ENCODE measurements around the gene EIF2AK2.

The EIF2AK2 gene

GRCh38 chr2:37098416-37099118 is 58.2 kb downstream of the EIF2AK2 start:
- DNase-seq: no peak

DNA sequence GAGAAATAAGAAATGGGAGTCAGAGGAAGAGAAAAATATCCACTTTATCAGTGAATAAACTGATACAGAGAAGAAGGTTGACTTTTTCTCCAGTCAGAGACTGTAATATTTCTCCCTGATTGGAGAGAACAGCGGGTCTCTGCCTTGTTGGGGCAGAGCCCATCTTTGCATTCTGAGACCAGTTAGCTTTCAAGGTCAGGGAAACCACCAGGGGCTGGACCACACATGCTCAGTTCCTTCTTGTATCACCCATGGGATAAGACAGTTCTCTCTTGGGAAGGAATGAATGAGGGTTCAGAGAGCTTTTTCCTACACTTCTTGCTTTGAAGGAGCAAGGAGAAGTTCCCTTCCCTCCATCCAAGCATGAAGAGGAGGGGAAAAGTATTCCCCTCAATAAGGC is 60.2 kb downstream of the EIF2AK2 start:
- no peak for DNase-seq

- no peak for DNase-seq
Observed at GRCh38 chr2:37091873-37092272, 64.9 kb downstream of the EIF2AK2 start.

DNA sequence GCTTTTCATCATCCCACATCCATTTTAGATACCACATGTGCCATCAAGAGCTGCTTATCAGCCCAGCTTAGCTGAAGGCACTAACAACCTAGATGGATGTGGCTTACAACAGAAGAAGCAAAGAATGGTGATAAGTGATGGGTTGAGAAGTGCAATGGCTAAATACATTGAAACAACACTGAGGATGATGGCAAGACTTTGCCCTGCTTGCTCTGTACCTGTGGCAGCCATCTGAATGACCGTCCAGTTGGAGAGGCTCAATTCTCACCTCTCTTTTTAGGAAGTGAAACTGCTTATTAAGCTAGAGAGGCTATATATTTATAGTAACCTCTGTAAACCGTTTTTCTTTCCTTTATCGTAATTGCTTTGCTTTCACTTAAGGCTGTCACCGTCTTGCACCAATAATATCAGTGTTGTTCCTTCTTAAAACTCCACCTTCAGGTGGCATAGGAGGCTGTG is 66.7 kb downstream of the EIF2AK2 start:
- DNase-seq: no peak

DNA sequence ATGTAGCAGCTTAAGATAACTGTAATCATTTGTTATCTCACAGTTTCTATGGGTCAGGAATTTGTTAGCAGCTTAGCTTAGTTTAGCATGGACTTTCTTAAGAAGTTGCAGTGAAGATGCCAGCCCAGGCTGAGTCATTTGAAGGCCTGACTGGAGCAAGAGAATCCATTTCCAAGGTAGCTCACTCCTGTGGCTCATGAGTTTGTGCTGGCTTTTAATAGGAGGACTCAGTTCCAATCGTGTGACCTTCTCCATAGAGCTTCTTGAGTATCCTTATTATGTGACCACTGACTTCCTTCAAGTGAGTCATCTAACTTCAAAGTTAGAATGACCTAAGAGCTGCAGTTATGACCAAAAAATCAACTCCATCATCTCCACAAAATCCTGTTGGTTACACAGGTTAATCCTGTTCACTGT is 71.0 kb downstream of the EIF2AK2 start:
- DNase-seq: no peak

DNA sequence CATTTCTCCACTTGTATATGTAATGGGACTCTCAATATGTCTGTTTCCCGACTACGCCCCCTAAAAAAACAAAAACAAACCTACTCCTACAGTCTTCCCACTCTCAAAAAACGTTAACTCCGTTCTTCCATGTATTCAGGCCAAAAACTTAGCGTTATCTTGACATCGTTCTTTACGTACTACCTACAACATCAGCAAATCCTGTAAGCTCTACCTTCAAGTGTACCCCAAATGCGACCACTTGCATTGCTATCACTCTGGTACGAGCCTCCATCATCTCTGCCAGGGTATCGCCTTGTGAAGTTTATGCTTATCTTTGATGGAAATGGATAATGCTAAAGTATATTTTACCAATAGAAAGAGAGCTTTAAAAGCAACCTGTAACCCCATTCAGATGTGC is 72.0 kb downstream of the EIF2AK2 start:
- DNase-seq: no peak

DNA sequence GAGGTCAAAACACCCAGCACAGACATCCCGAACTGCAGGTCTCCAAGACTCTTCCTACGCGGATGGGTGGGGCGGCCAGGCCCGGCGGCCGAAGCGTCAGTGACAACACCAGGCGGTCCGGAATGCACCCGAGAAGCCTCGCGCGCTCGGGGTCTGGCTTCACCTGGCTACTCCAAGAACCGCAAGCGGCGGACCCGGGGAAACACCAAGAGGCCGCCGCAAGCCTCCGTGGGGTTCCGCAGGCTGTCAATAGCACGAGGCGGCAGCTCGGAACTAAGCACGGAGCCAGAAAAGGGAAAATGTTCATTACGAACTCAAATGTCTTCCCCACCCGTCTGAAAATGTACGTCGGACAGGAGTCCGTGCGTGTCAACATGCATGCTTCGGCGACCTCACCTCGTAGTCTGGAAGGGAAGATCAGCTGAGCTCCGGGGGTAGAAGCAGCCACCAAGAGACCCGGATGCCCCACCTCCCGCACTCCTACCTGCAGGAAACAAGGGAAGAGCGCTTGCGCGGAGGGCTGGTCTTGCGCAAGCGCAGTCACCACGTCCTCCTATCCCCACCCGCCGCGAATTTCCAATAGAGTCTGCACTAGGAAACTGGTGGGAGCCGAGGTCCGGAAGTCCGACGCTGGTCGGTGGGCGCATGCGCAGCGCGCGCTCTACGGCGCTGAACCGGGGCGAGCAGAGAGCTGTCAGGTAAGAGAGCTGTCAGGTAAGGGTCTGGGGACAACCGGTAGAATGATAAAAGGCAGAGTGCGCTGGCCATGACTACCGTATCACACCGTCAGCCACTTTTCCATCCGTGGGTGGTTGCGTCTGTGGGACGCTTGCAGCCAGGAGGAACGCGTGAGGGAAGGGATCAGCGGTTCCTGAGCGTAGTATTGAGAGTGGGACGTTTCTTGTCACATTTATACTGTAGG is 72.6 kb downstream of the EIF2AK2 start, which contains the start of the genes GPATCH11 and HEATR5B:
TSS of gene GPATCH11 (plus strand) at position 646 of the 922 bp plus-strand sequence. CDS start 3,864 bp downstream, outside the sequence.
TSS of gene HEATR5B (minus strand) at position 500 of the 922 bp plus-strand sequence. CDS start 958 bp downstream, outside the sequence.
- peak; percentile 99 for DNase-seq

DNA sequence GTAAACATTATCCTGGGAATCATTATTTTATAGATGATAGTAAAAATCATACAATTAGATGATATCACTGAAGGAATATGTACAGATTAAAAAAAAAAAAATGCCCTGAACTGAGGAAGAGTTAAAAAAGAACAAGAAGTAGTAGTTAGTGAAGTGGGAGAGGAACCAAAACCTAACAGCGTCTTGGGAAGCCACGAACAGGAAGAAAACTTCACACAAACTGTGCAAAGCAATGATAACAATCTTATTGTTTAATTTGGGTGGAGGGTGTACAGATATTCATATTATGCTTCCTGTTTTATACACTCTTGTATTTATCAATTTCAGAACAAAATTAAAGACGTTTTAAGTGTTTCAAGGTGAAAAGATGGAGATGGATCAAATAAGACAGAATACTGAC is 76.1 kb downstream of the EIF2AK2 start:
- DNase-seq: no peak

- DNase-seq: no peak
Observed at GRCh38 chr2:37080266-37080665, 76.5 kb downstream of the EIF2AK2 start.

DNA sequence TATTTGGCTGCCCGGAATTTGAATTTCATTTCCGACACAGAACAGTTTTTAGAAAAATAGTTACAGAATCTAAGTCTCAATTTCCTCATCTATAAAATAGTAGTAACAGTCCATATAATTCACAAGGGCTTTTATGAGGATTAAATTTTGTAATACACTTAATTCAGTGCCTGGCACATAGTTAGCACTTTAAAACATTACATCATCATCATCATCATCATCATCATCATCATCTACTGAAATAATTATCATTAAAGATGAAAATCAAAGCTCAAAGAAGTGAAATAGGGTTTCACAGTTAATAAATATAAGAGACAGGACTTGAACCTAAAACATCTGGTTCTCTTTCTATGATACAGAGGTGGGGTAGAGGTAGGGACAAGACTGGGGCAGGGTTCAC is 85.8 kb downstream of the EIF2AK2 start:
- no peak for DNase-seq

- DNase-seq: no peak
Observed at GRCh38 chr2:37068686-37069085, 88.1 kb downstream of the EIF2AK2 start.

DNA sequence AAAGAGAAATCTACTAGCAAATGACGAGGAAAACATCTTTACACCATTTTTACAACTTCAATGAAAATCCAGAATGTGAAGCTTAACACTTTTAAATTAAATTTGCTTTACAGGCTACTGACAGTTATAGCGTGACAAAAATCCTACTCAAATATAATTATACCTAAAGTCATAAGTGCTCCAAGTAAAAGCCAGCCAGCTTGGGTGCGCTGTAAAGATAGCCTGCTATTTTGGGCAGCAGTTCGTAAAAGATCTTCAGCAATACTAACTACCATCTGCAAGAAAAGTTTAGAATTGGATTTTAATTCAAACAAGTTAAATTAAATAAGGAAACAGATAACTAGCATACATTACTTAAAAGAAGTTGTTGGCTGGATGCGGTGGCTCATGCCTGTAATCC is 95.0 kb downstream of the EIF2AK2 start:
- DNase-seq: no peak

DNA sequence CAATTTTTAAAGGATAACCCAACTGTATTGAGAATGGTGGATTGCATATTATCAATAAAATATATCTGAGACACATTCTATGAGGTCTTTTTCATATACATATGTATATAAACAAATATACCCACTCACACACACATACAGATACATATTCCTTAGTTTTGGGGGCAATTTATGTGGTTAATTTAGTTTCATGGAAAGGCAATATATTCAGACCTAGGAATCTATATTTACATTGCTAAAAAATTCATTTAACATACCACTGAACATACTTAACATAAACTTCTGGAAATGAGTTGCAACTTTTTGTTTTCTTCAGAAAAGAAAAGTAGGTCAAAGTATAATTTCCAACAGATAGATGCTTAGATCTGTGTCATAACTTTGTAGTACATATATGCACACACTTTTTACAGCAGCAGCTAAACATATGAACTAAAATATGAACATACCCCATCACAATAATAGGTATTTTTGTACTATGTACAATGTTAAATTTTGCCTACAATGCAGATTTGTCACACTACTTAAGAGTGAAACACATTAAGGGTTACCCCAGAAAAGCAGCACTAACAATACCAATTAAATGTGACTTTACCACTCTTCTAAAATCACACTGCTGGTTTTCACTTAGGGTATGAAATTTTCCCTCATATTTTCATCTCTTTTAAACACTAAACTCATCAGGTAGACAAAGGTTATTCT is 95.6 kb downstream of the EIF2AK2 start:
- no peak for DNase-seq

DNA sequence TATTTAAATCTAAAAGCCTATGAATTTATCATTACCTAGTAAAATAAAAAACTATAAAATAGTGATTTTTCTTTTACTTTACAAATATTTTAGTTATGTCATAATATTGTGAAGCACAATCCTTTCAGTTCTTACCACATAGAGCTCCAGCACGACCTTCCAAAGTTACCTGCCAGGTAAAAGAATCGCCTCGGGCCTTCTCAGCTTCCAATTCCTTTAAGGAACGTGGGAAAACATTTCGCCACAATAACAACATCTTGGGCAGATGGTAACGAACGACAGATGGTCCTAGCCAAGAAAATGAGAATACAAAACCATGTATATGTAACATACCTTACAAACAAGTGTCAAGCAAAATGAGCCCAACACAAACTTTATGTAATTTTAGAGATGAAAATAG is 96.3 kb downstream of the EIF2AK2 start:
- no peak for DNase-seq

DNA sequence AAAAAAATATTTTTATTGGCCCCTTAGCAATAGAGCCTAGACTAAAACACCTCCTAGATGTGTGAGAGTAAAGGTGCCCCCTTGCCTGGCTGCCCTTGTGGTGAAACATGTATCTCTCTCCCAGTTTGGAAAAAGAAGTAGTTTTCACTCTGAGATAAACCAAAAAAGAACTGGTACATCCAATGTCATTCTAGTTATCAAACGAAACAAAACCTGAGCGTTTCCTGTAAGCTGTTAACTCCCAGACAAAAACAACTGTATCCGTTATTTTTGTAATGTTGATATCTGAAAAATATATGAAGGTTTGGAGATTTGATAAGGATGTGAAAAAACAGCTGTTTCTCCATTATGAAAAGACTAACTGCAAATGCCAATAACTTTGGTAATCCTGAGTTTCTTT is 96.9 kb downstream of the EIF2AK2 start:
- no peak for DNase-seq

DNA sequence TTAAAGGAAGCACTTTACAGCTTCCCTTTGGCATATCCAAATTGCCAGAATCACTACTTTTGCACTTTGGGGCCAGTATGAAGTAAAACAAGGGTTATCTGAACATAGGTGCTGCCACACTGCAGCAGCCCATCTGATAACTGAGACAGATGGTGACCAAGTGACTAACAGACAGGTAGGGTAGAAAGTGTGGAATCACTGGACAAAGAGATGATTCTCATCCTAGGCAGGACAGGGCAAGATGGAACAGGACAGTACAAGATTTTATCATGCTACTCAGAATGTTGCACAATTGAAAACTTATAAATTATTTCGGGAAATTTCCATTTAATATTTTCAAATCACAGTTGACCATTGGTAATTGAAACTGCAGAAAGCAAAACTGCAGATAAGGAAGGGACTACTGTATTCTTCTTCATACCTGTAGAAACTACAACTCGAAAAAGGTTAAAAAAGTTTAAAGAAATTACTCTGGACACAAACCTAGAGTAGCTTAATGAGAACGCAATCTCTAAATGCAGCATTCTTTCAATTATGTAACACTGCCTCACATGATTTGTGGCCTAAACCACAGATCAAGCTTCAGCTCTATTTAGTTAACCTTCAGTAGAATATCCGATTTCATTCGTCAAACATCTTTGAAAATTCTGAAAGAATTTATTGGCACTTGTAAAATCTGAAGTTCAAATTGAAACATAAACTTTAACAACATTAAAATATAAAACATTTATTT is 104.0 kb downstream of the EIF2AK2 start:
- DNase-seq: no peak
